ENCODE data around the gene RAP1GAP2.

RAP1GAP2 gene

DNA sequence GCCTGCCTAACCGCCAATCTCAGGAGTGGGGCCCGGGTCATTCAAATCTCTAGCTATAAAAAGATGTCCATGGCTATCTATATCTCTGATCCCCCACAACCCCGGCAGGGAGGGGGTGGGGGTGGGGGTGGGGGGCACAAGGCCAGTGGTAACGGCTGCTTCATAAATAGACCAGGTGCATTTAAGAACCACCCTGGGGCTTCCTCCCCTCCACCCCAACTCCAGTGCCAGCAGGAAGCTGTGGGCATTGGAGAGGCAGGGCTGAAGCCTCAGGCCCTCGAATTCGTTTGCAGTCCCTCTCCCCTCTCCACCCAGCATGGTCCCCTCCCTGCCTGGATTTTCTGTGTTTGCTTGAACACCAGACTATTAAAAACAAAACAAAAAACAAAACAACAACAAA lies 56.0 kb downstream of the RAP1GAP2 start:
- DNase-seq (ENCODE audit: extremely low read depth in 1 of 2, low read depth in 1 of 2): no peak

DNA sequence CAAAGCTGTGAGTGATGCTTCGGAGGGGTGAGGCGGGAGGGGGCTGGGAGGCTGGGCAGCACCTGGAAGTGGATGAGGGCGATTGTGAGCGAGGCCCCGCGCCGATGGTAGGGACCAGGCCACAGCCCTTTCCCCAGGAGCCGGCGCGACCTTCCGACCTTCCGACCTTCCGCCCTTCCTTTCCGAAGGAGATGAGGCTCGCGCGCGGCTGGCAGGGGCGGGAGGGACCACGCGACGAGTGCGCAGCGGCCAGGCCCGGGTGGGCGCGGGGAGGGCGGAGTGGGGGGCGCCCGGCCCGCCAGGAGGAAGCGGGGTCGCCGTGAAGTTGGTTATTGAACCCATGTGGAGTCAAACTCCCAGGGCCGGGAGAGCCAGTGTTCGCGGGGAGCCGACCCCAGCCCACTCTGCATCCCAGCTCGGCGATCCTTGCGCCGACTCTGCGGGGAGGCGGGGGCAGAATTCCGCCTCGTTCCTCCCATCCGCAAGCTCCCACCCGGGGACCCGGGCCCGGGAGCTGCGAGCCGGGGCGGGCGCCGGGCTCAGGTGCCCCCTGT lies 56.6 kb downstream of the RAP1GAP2 start:
- no peak for DNase-seq (ENCODE audit: extremely low read depth in 1 of 2, low read depth in 1 of 2)

DNA sequence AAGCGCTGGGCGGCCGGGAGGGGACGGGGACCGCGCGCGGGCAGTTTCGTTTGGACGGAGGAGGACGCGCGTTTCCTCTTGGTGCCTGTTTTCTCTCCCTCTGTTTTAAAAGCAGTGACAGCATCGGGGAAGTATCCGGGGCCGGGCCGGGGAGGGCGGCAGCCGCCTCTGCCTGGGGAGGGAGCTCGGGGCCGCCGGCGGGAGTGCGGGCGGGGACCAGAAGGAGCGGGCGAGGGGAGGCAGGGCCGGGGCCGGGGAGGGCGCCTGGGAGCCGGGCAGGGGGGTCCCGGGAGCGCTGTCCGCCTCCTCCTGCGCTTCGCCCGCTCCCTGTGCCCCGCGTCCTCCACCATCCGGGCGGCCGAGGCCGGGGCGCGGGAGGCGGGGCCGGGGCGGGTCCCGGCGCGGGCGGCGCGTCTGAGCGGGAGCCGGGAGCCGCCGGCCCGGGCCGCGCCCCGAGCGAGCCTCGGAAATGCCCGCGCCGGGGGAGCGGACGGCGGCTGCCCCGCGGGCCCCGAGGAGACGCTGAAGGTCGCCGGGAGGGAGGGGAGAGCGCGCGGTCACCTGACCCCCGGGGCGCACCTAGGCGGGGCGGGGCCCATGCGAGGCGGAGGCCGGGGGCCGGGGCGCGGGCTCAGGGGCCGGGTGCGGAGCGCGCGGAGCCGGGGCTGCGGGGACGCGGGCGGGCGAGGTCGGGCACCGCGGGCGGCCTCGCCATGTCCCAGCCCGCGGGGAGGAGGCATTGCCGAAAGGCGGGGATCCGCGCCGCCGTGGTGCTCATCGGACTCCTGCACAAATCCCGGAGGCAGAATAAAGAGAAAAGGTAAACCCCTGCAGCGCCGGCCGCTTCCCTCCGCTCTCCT lies 57.3 kb downstream of the RAP1GAP2 start:
- DNase-seq (ENCODE audit: extremely low read depth in 1 of 2, low read depth in 1 of 2): no peak

DNA sequence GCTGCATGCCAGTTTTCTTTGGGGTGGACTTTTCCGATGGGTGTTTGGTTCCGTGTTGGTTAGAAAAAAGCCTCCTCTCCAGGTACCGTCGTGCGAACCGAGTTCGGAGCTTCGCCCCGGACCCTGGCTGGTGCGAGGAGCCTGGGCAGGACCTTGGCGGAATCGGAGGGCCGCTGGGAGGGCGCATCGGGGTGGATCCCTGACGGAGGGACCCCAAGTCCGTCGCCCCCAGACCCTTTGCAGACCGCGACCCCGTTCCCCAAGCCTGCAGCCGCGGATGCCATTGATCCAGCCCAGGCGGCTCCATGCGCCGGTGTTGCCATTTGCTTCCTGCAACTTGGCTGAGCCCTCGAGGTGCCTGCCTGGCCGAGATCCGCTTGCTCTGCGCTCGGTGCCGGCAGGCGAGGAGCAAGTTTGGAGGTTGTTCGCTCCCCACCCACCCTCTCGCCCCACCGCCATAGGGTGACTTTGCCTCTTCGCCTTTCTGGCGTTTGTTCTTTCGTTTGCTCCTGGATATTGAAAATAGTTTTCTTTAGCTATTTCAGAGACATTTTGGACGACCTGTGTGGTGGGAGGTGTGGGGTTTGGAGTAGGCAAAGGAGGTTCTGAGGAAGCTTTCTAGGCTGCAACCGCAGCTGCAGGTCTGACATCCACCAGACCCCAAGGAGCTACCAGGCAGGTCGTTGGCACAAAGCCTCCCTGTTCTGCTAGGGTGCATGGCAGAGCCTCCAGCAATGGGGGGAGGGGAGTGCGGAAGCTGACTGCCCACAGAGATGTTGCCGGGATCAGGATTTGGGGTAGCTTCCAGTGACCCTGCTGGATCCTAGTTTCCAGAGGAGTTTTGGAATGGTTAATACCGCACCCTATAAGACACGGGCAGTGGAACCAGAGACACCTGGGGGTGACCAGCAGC lies 58.2 kb downstream of the RAP1GAP2 start:
- DNase-seq (ENCODE audit: extremely low read depth in 1 of 2, low read depth in 1 of 2): no peak

DNA sequence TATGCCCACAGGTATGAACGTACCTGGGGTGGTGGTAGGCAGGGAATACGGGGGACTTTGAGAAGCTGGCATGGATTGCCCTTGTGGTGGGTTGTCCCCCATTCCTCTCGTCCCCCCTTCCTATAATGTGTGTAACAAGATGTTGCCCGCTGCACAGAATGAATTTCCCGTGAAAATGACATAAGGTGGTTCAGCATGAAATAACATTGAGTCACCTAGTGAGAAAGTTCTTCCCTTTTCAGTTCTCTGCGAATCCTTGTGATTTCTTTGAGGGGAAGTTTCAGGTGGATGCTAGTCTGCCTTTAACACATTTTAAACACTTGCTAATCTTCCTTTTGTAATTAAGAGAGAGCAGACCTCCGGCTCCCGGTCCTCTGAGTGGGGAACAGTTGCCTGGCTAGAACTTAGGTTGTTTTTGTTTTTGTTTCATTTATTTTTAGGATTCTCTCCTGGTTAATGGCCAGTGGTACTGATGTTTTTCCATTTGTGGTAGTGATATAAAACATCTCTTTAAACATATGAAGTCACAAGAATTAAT lies 58.9 kb downstream of the RAP1GAP2 start:
- no peak for DNase-seq (ENCODE audit: extremely low read depth in 1 of 2, low read depth in 1 of 2)

DNA sequence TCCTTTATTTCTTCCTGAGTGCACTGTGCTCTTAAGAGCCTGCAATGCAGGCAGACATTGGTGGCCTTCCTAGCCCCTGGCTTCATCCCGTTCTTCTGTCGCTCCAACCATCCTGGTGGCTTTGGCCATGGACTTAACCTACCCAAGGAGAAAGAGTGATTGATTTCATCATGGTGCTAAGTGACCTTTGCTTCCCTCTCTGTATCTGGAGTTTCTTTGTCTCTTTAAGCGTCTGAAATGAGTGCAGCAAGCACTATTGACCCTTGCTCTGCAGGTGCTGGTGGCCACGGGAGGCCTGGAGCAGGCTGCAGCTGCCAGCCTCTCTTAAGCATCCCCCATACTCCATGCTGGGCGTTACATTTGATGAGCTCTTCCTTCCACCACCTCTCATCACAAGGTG lies 60.5 kb downstream of the RAP1GAP2 start:
- DNase-seq (ENCODE audit: extremely low read depth in 1 of 2, low read depth in 1 of 2): no peak

DNA sequence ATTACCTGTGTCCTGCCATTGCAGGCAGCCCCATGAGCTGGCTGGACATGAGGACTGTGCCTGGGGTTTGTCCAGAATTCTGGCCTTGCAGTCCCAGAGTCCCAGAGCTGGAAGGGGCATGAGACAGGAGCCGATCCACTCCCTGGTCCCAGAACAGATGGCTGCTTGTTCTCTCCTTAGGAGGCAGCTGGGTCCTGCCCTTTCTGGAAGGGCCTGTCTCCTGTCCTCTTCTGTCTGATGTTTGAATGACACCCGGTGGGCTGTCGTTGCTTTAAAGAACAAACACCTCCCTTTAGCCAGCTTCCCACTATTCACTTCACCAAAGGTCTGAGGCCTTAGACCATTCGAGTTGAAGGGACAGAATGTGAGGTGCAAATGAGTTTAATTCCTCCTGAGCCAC lies 63.8 kb downstream of the RAP1GAP2 start:
- DNase-seq (ENCODE audit: extremely low read depth in 1 of 2, low read depth in 1 of 2): no peak

DNA sequence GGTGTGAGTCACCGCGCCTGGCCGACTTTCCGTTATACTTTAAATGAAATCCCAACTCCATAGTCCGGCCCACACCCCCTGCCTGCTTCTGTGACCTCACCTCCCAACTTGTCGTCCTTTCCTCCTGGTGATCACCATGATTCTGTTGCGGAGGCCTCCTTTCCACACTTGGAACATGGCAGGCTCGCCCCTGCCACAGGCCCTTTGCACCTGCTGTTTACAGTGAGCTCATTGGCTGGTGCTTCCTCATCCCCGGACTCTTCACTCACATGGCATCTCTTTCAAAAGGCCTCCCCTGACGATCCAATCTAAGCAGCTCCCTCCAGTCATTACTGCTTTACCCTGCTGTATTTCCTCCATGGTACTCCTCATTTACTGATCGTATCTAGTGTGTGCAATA lies 64.6 kb downstream of the RAP1GAP2 start:
- no peak for DNase-seq (ENCODE audit: extremely low read depth in 1 of 2, low read depth in 1 of 2)

DNA sequence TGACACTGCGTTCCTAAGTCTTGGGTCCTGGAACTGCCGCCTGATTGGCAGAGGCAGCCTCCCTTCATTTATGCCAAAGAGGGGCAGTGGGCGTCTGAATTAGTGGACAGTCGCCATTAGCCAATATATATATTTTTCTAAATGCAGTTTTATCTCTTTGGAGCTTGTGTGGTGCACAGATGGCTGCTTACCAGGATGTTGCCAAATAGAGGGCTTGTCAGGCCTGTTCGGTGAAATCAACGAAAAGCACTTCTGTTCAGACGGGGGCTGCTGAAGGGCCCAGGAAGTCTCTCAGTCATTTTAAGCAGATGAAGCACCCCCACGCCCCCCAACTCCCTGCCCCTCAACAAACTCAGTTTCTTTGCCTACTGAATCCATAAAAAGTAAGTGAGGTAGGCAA lies 66.0 kb downstream of the RAP1GAP2 start:
- DNase-seq (ENCODE audit: extremely low read depth in 1 of 2, low read depth in 1 of 2): no peak

DNA sequence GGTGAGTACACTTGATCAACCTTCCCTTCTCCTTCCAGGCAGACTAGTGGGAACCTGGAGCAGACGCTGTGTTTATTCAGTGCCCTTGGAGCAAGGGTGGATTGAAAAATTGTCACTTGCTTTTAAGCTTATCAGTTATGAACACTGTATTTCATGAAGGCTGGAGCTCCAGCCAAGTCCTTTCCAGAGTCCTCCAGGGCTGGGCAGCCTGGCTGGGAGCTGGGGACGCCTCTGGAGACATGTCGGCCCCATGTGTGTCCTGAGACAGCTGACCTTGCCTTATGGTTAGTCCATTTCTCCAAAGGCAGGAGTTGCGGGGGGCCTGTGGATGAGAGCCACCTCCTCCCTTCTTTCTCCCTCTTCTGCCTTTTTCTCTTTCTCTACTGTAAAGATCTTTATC lies 67.0 kb downstream of the RAP1GAP2 start:
- DNase-seq (ENCODE audit: extremely low read depth in 1 of 2, low read depth in 1 of 2): no peak

DNA sequence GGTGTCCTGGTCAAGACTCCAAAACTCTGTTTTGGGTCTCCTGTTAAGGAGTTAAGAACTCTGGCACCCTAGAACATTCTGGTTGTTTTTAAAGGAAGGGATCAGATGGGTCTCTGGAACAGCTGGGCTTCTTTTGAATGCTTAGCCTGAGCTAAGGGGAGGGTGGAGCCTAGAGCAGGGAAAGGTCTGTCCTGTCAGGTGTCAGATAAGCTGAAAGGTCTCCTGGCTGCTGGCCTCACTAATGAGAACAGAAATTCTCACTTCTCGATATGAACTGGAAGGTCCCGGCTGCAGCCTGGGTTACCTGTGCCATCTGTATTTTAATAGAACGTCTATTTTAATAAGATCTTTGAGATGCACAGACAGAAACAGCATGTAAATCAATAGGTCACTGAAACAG lies 69.0 kb downstream of the RAP1GAP2 start:
- no peak for DNase-seq (ENCODE audit: extremely low read depth in 1 of 2, low read depth in 1 of 2)

DNA sequence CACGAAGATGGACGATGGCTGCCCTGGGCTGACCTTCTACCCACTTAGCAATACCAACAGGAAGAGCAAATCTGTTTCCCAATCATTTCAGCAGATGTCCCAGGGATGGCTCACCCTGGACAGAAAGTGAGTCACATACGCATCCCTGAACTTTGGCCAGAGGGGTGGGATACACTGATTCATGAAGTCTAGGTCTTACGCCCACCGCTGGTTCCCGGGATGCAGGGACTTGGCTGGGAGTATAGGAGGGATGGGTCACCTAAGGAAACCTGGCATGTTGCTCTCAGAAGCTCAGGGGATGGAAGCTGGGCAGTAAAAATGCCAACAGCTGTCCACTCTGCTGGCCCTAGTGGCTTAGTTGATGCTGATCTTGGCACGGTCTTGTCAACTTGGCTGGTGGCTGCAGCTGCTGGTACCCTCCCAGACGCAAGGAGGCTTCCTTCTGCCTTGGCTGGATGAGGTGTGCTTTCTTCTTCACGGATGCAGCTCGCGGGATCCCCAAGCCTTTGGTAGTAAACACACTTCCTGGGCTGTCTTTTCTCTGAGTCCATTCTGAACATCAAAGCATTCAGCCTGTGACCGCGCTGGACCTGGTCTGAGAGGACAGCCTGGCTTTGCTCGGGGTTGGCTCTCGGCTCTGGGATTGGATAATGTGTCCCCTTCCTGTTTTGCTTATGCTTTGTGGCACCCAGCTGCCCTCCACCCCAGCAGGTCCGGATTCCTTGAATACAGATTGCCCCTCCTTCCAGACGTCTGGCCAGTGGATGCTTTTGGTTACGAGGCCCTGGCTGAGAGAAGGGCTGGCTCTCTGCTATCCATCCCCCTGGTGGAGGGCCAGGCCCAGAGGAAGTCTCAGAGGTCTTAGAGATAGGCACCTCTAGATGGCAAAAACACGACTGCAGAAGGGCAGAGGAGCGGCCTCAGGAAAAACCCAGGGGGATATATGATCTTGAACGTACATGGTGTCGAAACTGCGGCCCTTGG lies 71.5 kb downstream of the RAP1GAP2 start:
- DNase-seq (ENCODE audit: extremely low read depth in 1 of 2, low read depth in 1 of 2): no peak

DNA sequence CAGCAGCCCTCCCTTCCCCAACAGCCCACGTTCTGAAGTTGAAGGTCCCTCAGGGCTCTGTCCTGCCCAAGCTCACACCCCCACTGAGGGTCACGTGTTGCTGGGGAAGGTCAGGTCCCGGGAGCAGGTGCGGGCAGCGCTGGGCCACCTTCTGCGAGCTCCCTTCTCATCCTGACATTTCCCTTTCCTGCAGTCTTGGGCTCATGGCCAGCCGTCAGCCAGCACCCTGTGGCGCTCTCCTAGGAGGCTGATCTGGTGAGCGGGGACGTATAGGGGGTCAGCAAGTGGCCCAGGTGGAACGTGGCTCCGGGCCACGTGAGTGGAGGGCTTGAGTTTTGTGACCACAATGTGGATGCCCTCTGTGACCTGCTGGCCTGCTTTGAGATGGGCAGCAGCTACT lies 73.4 kb downstream of the RAP1GAP2 start:
- DNase-seq (ENCODE audit: extremely low read depth in 1 of 2, low read depth in 1 of 2): no peak

DNA sequence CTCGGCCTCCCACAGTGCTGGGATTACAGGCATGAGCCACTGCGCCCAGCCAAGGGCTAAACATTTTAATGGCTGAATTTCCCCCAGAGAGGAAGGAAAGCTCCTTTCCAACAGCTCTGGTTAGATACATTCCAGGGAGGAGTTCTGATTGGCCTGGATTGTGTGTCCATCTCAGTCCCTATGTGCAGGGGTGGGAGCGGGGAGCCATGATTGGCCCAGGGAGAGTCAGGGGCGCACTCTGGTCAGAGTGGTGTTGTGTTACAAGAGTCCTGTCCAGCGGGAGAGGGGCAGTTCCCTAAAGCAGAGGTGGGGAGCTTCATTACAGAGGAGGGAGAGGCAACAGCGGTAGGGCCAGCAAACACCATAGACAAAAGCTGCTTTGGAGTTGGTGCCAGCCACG lies 75.0 kb downstream of the RAP1GAP2 start:
- DNase-seq (ENCODE audit: extremely low read depth in 1 of 2, low read depth in 1 of 2): no peak

DNA sequence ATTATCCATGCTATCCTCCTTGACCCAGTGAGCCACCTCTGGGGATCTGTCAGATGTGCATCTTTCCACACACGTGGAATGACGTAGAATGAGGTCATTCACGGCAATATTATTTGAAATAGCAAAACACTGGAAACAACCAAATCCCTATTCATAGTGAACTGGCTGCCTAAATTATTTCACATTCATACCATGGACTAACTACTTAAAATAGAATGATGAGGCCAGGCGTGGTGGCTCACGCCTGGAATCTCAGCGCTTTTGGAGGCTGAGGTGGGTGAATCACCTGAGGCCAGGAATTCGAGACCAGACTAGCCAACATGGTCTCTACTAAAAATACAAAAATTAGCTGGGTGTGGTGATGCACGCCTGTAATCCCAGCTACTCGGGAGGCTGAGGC lies 75.5 kb downstream of the RAP1GAP2 start:
- DNase-seq (ENCODE audit: extremely low read depth in 1 of 2, low read depth in 1 of 2): no peak

DNA sequence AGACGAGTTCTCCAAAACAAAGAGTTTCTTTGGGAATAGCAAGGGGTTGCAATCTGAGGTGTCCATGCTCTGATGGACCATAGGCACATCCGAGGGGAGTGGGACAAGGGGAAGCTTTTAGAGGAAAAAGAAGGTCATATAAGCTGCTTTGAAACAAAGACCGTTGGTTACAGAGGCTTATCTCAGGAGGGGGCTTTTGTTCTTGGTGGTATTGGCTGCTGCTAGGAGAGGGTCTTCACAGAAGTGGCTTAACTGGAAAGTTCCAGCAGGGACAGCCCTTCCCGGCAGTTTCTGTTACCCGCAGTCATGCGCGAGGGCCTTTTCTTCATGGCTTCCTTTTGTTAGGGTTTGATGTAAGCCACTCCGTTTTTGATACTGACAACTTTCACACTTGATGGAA lies 76.0 kb downstream of the RAP1GAP2 start:
- no peak for DNase-seq (ENCODE audit: extremely low read depth in 1 of 2, low read depth in 1 of 2)

DNA sequence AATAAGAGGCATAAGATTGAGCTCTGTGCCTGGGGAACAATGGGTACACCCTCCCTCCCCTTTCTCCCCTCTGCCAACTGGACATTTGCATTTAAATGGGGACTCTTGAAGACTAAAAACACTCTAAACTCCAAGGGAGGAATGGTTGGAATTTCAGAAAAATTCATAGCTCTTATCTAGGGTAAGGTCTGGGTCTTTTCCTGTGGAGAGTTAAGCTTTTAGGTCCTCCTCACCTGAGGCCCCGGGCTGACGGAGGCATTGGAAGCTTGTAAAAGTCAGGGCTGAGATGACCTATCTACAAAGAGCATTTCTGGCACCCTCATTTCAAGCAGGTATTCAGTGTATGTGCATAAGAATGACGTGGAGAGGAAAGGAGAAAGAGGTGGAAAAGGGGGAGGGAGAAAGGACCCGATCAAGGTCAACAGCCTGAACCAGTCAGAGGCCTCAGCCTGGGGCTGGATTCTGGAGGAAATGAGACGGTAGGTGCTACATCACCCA lies 78.0 kb downstream of the RAP1GAP2 start:
- DNase-seq (ENCODE audit: extremely low read depth in 1 of 2, low read depth in 1 of 2): no peak

DNA sequence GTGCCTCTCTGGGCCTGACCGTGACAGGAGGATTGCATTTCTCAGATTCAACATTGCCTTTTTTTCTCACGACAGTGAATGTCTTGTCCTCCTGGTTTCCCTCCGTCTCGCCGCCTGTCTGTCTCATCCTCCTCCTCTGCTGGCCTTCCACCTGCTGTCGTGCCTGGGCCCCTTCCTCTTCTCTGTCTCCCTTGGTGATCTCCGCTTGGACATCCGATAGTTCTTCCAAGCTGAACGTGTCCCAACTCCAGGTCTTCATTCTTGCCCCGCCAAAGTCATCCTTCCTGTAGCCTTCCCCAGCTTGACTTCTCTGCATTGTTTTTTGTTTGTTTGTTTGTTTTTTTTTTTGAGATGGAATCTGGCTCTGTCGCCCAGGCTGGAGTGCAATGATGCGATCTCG lies 79.4 kb downstream of the RAP1GAP2 start:
- no peak for DNase-seq (ENCODE audit: extremely low read depth in 1 of 2, low read depth in 1 of 2)

DNA sequence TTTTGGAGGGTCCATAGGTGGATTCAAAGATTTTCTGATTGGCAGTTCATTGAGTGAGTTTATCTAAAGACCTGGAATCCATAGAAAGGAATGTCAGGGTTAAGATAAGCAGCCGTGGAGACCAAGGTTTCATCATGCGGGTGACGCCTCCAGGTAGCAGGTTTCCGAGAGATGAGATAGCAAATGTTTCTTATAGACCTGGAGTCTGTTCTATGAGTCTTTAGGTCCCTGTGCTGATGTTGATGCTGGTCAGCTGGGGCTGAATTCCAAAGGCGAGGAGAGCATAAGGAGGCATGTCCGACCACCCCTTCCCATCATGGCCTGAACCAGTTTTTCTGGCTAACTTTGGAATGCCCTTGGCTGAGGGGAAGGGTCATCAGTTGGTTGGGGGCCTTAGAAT lies 80.2 kb downstream of the RAP1GAP2 start:
- DNase-seq (ENCODE audit: extremely low read depth in 1 of 2, low read depth in 1 of 2): no peak

DNA sequence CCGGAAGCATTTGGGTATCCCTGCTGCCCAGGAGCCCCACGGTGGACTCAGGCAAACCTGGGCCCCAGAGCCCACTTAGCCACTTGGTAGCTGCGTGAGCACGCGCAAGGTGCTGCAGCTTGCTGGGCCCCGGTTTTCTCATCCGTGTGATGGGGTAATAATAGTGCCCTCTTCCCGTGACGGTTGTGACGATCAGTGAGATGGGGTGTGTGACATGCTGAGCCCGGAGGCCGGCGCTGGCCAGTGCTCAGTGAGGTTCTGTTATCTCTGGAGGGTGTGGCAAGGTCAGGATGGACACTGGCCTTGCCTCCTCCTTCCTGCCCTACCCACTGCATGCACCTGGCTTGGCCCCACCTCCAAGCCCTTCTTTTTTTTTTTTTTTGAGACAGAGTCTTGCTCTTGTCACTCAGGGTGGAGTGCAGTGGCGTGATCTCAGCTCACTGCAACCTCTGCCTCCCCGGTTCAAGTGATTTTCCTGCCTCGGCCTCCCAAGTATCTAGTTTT lies 82.6 kb downstream of the RAP1GAP2 start:
- DNase-seq (ENCODE audit: extremely low read depth in 1 of 2, low read depth in 1 of 2): no peak

Data from stimulated activated CD8-positive, alpha-beta memory T cell treated with anti-CD3 and anti-CD28 coated beads, Interleukin-7, amount 100 ng/mL, for 48 hours (primary cell).